GM23248 (cell line): ENCODE measurements around the gene DTX4.
A peak's percentile ranks its signal among the peaks of the same experiment; 100 is the strongest.

Experiments
- EZH2 ChIP-seq: fragments of 200-600 bp; sonication (generic); IDR thresholded peaks from 2 replicates; pipeline ENCODE4 v1.6.1; 2018; ENCODE audit warnings: antibody characterized with exemption, mild to moderate bottlenecking; ENCODE audit not compliant: insufficient read depth, poor library complexity, severe bottlenecking
- EZH2phosphoT487 ChIP-seq: fragments of 200-600 bp; sonication (generic); IDR thresholded peaks from 2 replicates; pipeline ENCODE4 v1.6.1; 2018; ENCODE audit warnings: antibody characterized with exemption, moderate library complexity, mild to moderate bottlenecking, low read depth; ENCODE audit not compliant: insufficient read depth

GRCh38 chr11:59173080-59173963 is 1.4 kb downstream of the DTX4 start:
- TF ChIP-seq EZH2phosphoT487 (no peak), EZH2 (peak; percentile 84)
